ENCODE measurements around the gene TMEM269.

The TMEM269 gene, protein sequence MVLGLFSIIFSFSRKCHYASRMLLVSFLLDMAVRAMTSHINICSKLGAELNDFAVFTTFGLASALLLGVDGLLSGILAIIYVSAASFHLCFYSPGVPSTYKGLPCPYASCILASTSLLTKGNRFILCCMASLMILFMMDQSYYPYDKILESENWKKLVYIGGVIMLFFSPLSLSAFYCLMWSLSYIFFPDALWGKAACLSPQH

DNA sequence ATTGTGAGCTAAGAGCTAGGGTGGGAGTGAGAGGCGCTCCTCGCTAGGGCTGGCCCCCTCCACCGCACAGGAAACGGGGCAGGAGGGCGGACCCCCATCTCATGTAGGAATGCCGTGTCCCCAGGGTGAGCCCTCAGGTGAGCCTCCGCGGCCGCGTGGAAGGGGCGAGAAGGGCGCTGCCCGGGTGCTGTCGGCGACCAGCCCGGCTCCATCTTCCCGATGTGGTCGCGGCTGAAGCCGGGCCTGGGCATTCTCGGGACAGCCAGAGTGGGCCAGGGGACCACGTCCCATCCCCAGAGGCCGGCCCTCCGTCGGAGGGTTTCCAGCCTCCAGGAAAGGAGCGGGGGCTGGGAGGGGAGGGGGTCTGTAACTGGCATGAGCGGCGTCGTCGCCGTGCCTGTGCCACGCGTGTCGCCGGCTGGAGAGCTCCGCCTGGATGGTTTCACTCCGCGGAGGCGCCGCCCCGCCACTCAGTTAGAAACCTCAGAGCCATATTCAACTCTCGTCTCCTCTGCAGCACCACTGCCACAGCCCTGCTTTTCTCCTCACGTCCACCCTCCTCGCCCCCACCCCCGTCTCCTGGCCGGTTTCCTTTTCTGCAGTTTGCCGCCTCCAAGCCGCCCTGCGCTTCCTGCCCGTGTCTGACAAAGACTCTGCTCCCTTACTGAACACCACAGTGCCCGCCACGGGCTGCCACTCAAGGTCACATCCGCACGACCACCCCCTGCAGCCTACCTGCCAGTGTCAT, at the start of gene TMEM269:
Gene TMEM269, plus strand, starts transcription at position 46 of the 748 bp plus-strand sequence. CDS start 4,903 bp downstream, outside the sequence.
- no peak for DNase-seq

DNA sequence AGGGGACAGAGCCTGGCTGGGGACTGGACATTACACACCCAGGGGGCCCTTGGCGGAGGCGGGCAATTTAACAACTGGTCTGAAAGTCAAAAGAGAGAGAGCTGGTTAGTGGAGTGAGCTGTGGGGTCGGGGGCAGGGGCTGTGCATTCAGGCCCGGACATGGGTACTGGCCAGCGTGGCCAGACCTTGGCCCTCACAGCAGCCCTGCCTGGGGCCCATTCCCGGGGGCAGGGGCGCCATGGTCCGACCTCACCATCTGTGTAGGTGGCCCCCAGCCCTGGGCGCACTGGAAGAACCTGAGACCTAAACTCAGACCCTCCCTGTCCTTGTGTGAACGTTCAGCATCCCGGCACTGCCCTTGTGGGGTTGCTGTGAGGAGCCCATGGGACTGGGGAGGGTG, 49.7 kb upstream of the TMEM269 start:
- no peak for DNase-seq

DNA sequence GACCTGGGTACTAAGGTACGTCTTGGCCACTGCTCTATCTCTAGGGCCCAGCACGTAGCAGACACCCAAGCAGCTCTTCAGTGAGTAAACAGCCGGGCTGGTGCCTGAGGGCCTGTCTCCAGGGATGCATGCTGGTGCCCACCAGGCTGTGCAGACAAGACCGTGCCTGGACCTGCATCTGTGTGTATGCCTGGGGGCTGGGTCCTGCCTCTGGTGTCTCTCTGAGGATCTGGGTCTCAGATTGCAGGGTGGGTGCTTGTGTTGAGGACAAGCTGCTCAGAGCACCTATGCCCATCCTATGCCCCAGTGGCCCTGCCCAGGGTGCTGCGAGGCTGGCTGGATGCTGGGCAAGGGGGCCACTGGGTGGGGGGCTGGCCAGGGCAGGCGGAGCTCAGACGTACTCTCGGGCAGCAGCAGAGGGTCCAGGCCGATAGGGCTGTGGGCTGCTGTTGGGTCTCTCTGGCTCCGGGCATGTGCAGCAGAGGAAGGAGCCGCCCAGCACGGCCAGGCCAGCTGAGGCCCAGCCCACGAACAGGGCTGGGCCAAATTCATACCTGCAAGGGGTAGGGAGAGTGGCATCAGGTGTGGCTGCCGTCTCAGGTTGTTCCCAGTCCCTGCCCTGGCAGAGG, 49.2 kb upstream of the TMEM269 start:
- DNase-seq, result no peak

DNA sequence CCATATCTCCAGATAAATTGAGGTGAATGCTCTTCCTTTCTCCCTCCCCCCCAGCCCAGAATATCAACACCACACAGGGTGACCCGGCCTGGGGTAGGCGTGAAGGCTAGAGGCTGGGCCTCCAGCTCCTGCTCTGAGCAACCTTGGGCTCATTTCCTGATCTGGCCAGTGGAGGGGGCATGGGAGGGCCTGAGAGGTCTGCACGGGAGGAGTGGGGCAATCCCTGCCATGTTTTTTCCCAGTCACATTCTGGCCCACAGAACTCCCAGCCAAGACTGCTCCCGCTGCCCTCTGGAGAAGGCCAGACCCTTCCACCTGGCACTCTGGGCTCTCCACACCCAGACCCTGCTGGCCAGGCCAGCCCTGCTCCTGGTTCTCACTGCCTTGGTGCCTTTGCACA, 48.6 kb upstream of the TMEM269 start:
- no peak for DNase-seq

DNA sequence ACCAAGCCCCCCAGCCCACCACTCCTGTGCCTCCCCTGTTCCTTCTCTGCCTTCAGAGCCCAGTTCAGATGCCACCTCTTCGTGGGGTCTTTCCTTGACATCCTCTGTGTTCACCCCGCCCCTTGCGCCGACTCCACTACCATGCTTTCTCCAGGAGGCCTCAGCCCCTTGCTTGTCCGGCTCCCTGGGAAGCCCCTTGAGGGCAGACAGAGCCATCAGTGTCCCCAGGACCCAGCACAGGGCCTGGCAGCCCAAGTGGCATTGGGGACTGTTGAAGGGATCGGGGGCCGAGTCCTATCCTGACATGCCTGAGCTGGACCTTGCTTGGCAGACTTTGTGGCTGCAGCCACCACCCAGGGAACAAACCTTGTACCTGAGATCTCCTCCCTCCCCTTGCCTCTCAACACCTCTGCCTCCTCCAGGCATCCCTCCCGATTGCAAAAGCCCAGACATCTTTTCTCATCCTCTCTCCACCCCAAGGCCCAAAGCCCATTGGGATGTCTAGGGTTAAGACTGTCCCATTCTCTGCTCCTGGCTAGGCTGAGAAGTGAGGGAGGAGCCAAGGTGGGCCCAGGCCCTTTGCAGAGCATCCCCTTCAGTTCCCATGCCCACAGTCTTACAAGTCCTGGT, 48.1 kb upstream of the TMEM269 start:
- DNase-seq, result no peak

DNA sequence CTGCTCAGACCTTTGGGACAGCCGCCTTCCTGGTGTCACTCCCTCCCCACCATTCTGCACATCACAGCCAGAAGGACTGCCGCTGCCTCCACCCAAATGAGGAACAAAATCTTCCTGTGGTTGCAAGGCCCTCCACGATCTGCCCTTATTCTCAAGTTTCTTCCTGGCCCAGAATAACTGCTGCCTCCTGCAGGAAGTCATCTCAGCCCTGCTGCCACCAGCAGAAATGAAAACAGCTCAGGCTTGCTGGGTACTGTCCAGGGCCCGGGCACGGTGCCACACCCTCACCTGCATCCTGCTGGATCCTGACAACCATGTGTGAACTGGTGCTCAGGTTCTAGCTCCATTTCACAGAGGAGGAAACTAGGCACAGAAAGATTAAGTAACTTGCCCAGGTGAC, 47.5 kb upstream of the TMEM269 start:
- DNase-seq, result no peak

DNA sequence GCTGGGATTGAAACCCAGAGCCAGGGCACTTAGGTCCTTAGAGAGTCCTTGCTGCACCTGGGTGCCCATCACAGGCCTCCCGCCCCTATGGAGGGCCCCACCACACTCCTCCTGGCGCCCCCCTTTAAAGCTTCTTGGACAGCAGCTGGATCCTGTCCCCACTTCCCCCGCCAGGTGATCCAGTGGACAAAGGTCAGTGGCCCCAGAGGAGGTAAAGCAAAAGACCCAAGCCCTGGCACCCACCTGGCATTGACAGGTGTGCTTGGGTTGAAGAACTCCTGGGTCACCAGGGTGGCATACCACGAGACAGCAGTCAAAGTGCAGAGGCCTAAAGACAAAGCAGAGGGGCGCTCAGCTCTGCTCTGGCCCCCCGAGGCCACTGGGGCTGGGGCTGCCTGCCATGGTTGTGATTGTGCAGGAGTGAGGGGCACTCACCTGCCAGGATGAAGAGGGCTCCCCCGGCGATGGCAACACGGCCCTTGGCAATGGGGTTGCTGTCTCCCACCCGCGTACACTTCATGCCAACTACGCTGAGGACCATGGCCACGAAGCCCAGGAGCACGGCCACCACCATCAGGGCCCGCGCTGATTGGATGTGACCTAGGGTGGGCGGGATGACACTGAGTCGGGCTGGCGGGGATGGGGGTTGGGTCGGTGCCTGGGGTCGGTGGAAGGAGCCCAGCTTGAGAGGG, 46.7 kb upstream of the TMEM269 start:
- no peak for DNase-seq

DNA sequence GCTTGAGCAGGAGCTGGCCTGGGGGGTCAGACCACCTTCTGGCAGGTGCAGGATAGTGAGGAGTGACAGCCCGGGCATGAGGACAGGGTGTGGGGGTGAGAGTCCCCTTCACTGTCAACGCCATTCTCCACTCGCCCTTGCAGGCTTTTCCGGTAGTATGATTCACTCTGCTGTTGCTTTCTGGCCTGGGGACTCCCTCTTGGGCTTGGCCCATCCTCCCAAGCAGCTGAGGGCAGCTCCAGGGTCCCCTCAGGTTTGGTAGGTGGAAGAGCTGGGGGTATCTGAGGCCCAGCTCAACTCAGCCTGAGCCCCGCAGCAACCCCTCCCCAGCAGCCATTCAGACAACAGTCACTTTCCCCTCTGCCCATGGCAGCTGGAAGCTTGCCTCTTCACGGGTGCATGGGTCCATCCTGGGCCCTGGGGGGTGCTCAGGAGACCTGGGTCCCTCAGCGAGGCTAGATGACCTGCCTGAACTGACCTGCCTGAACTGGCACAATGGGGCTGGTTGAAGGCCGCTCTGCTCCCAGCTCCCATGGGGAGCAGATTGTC, 46.0 kb upstream of the TMEM269 start:
- no peak for DNase-seq

DNA sequence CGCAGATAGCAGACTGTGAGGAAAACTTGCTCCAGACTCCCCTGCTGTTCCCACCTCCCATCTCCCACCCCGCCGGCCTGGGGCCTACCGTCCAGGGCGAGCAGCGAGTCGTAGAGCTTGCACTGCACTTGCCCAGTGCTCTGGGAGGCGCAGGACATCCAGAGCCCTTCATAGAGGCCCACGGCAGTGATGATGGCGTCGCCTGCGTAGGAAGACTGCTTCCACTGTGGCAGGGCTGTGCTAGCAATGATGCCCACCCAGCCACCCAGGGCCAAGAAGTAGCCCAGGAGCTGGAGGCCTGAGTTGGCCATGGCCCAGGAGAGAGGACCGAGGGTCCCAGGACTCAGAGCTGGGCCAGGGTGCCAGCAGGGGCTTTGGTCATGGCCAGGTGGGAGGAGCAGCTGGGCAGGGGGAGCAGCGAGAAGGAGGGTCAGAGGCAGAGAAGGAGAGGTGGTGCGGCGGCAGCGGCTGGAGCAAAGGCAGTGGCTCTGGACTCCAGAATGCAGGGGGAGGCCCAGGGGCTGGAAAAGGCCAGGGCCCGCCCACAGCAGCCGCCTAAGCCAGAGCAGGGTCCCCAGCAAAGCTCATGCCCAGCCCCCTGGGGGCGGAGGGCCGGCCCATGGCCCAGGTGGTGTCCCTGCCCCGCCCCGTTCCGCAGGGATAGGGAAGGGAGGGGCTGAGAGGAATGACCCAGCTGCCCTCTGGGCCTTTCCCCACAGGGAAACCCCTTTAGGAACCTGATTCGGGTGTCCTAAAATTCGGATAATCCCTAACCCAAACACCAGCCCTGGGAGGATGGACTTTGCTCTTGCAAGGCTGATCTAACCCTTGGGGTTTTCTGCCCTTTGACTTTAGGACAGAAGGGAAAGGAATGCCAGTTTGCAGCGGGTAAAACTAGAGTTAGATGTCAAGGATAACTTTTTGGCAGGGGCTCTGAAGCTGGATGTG, 44.8 kb upstream of the TMEM269 start, which contains the start of gene CLDN19:
Gene CLDN19, minus strand, starts transcription at position 484 of the 948 bp plus-strand sequence. Its CDS starts 173 bp downstream, at position 311.
- DNase-seq, result no peak

DNA sequence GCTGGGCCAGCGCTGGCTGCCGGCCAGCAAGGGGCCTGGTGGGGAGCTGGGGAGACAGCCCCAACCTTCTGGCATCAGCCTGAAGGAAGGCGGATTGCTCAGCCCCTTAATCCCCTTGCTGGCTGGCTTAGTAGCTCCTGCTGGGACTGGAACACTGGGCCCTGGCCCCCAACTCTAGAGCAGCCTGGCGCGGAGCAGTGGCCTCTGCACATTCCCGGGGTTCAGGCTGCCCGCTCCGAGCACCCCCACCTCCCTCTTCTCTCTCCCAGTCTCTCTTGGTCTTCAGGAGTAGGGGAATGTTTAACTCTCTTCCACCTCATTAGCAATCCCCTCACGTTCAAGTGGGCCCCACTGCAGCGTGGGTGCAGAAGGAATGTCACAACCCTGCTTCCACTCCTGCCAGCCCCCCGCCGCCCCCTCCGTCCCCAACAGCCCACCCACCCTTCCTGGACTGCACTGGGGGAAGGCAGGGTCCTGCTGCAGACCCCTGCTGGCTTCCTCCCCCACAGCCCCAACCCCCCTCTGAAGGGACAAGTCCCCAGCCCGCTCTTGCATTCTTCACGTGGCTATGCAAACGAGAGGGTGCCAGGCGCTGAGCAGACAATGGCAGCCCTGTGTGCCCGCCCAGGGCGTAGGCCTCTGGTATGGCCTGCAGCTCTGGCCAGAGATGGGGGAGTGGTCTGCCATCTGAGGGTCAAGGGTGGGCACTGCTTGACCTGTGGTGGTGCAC, 43.8 kb upstream of the TMEM269 start:
- DNase-seq, result no peak

DNA sequence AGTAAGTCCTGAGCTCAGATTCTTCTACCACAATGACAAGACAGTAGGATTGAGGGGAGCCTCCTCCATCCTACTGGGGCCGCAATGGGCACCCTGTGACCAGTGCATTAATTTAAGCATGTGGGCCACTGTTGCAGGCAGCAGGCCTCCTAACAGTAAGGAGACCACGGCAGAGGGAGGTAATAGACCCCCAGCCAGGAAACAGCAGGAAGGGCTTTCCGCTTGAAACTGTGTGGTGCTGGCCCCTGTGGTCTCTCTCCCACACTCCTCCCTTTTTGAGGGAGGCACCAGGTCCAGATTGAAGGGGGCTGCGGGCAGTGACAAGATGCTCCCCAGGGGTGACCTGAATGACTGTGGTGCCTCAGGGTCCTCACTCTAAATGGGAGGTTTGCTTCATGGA, 43.1 kb upstream of the TMEM269 start:
- no peak for DNase-seq

DNA sequence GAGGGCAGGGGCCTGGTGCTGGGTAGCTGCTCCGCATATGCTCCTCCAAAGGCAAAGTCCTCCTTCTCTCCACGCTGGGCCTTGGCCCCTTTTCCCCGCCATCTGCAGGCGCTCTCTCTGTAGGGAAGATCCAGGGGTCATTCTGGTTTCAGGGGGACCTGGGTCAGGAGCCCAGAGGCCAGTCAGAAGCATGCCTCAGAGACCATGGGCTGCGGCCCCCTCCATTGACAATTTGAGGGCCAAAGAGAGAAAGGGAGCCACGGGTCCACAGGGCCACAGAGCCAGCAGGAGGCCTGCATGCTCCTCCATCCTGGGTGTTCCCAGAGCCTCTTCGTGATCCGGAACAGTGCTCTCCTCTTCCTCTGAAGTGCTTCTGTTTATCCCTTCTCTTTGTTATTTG, 42.6 kb upstream of the TMEM269 start:
- DNase-seq, result no peak

DNA sequence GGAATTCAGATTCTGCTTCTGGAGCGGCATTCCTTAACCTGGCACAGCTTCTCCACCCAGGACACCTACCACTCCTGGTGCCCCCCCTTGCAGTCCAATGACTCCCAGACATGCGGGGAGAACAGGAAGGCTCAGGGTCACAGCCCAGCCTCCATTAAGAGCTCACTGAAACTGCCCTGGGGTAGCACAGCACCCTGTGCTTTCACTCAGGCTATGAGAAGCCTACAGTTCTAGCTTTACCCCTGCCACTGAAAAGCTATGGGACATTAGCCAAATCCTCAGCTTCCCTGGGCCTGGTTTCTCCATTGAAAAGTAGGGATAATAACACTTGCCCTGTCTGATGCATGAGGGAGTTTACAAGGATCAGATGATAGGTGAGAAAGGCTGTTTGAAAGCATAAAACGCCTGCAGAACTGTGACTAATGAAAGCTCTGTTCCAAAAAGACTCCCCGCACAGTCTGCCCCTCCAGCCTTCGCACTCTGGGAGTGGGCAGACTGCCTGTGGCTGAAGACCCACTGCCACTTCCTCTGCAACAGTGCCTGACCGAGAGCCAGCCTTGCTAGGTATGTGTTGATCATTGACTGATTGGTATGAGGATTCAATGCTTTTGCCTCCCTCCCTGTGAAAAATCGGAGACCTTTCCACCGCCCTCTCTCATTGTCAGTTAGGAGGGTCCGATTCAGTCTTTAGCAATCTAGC, 42.0 kb upstream of the TMEM269 start:
- no peak for DNase-seq

DNA sequence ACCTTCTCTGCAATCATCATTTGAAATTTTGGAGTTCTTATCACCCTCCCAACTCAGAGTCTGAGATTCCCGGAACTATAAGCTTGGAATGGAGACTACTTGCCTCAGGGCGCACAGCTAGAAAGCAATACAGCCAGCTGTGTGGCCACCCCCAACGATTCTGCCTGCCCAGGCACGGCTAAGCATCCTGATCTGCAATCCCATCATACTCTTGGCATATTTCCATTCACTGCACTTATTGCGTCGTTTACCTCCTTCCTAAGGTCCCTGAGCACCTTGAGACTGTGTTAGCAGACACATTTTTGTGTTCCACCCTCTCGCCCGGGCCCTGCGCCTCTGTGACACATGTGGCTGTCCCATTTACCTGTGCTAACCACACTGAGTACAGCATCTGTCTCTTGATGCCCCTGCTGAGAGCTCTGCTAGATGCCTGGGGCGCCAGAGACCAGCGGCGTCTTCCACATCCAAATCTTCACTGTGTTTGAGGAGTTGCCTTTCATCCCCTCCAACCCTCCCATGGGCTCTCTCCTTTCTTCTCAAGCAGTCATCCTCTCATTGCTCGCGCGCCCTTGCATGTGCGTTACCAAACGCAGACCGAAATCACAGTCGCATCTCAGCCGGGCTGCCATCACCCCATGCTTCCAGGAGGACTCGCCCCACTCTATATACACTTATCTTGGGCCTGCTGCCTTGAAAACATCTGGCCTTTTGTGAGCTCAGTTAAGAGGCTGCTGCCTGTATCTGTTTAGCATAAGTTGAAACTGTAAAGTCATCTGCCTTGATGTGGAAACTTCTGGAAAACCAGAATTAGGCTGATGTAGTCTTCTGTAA, 41.3 kb upstream of the TMEM269 start:
- DNase-seq, result no peak

DNA sequence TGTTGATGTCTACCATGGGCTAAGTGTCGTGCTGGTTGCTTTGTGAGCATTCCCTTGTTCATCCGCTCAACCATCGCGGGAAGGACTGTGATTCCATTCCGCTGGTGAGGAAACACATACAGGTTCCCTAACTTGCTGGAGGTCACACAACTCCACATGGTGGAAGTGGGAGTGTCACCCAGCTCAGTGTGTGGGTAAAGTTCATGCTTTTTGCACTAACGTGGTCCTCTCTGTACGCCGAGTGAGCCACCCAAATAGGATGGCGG, 40.7 kb upstream of the TMEM269 start:
- DNase-seq, result no peak

DNA sequence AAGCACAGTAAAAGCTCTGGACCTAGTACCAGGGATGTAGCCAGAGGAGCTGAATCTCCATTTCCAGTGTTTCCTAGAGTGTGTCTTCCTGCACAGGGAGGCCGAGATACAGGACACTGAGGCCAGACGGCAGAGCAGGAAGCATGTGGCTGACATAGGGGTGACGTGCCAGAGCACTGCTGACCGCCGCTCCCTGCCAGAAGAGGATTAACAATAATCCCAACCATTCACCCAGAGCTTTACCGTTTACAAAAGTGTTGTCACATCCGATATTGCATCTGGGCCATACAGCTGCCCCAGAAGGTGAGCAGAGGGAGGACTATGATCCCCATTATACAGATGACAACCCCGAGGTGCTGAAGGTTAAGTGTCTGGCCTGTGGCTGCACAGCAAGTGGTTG, 38.9 kb upstream of the TMEM269 start:
- no peak for DNase-seq

DNA sequence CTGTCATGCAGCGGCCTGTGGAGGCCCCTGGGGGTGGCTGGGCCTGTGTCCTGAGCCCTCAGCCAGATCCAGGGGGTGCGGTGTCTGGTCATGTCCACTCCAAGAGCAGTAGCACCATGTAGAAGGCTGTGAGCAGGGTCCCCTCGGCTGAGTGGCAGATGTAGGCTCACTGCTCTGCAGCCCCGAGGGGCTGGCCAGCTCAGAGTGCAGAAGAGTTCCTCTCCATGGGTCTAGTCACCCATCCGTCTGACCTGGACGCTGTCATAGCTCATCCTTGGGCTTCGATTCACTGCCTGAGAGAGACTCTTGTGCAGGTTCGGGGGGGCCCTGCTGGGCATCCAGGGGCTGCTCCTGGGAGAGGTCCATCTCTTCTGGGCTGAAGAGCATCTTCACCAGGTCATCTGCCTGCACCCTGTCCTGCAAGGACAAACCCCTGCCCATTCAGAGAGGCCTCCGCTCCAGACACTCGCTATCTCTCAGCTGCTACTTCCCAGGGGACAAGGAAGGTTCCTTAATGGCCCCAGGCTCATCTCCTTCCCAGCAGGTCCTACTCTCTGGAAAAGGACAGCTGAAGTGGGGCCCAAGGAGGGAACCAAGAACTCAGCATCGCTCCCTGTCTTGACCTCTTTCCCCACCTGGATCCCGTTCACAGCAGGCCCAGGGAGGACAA, 38.2 kb upstream of the TMEM269 start:
- DNase-seq, result no peak

DNA sequence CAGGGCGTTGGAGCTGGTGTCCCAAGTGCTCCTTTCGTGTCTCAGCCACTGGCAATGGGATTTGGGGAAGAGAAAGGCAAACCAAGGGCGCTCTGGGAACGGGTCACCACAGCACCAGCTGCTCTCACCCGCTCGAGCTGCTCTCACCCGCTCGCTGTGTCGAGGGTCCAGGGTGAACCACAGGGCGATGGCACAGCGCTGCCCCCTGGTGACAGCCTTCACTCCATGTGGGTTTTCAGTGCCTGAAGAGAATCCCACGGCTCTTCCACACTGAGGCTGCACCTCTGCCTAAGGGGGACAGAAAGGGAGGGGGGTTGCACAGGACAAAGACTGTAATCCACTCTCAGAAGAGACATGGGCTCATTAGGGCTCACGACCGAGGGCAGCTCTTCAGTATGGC, 37.7 kb upstream of the TMEM269 start:
- DNase-seq, result peak in 1 of 2 experiments; percentile 12

DNA sequence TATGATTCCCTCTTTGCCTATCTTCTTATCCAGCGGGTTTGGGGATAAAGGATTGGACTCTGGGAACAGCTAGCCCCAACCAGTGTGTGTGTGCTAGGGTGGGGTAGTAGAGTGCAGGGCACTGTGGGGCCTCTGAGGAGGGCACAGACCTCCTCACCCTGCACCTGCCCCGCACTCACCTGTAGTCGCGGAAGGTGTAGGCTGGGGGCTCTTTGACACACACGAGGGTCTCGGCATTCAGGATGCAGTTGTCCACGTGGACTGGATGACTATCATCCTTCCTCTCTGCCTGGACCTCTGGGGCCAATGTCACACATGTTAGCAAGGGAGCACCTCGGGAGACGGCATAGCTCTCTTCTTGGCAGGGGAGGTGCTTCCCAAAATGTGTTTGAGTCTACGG, 36.8 kb upstream of the TMEM269 start:
- DNase-seq, result no peak
